HG02938 (cell line): Measurements from ENCODE around the gene YDJC.
"Not testable (repeated sequence)": the region's sequence is repeated elsewhere in the genome, so short reads cannot be mapped to it uniquely, and the experiment has no call there.

ENCODE experiments used
- ATAC-seq: cut with Tn5 transposase; IDR thresholded peaks from one replicate; pipeline ENCODE4 v1.9.1; 2021; ENCODE audit warnings: mild to moderate bottlenecking, moderate library complexity; ENCODE audit not compliant: unreplicated experiment

YDJC gene

GRCh38 chr22:21582801-21583740, 46.8 kb downstream of the YDJC start:
- no peak for ATAC-seq

DNA sequence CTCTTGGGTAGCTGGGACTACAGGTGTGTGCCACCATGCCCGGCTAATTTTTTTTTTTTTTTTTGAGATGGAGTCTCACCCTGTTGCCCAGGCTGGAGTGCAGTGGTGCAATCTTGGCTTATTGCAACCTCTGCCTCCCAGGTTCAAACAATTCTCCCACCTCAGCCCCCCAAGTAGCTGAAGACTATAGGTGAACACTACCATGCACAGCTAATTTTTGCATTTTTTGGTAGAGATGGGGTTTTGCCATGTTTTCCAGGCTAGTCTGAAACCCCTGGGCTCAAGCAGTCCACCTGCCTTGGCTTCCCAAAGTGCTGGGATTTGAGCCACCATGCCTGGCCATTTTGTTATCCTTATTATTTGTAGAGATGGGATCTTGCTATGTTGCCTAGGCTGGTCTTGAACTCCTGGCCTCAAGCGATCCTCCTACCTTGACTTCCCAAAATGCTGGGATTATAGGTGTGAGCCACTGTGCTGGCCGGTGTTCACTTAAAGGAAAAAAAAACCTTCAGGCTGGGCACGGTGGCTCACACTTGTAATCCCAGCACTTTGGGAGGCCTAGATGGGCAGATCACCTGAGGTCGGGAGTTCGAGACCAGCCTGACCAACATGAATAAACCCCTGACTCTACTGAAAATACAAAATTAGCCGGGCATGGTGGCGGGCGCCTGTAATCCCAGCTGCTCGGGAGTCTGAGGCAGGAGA, 48.7 kb downstream of the YDJC start:
- ATAC-seq = not testable (repeated sequence)

DNA sequence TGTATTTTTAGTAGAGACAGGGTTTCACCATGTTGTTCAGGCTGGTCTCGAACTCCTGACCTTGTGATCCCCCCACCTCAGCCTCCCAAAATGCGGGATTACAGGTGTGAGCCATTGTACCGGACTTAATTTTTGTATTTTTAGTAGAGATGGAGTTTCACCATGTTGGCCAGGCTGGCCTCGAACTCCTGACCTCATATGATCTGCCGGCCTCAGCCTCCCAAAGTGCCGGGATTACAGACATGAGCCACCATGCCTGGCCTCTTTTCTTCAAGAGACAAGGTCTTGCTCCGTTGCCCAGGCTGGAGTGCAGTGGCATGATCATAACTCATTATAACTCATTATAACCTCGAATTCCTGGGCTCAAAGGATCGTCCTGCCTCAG, 49.2 kb downstream of the YDJC start:
- ATAC-seq = not testable (repeated sequence)

GRCh38 chr22:21579474-21579851, 50.4 kb downstream of the YDJC start:
- ATAC-seq = no peak
